ENCODE measurements around the gene VTN. TPM values are rescaled to one million over a fixed set of nuclear protein-coding genes. Genes with fewer than 3 reads are reported as not detected.

Gene VTN
- total RNA-seq, 1 donor from 2014 or later, result 2.7 TPM

- peaks cover 0 to 12% of the 10 kb centered on the region in 2 donors for H3K36me3 ChIP-seq
- TF ChIP-seq POLR2AphosphoS5 (IDR thresholded peaks at IDR 0.05; ENCODE audit: insufficient read depth in 1 of 2, low read depth in 1 of 2) (no peak), POLR2A (IDR thresholded peaks at IDR 0.05) (no peak)
- TF ChIP-seq, protein P1, sequence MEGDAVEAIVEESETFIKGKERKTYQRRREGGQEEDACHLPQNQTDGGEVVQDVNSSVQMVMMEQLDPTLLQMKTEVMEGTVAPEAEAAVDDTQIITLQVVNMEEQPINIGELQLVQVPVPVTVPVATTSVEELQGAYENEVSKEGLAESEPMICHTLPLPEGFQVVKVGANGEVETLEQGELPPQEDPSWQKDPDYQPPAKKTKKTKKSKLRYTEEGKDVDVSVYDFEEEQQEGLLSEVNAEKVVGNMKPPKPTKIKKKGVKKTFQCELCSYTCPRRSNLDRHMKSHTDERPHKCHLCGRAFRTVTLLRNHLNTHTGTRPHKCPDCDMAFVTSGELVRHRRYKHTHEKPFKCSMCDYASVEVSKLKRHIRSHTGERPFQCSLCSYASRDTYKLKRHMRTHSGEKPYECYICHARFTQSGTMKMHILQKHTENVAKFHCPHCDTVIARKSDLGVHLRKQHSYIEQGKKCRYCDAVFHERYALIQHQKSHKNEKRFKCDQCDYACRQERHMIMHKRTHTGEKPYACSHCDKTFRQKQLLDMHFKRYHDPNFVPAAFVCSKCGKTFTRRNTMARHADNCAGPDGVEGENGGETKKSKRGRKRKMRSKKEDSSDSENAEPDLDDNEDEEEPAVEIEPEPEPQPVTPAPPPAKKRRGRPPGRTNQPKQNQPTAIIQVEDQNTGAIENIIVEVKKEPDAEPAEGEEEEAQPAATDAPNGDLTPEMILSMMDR (IDR thresholded peaks at IDR 0.05), result no peak
- H3K9me3 ChIP-seq, result no peaks in the 10 kb centered on the region
- intact Hi-C loops (cut with DNase I), result no loop called here
- H3K4me1 ChIP-seq, result no peaks in the 10 kb centered on the region
- DNase-seq (ENCODE audit: extremely low spot score in 2 of 2), result no peak
- H3K27me3 ChIP-seq, result no peaks in the 10 kb centered on the region
- H3K27ac ChIP-seq, result no peak overlapping the region
- no peak overlapping the region for H3K4me3 ChIP-seq
Measured at GRCh38 chr17:28395968-28396367, 25.9 kb upstream of the VTN start.

DNA sequence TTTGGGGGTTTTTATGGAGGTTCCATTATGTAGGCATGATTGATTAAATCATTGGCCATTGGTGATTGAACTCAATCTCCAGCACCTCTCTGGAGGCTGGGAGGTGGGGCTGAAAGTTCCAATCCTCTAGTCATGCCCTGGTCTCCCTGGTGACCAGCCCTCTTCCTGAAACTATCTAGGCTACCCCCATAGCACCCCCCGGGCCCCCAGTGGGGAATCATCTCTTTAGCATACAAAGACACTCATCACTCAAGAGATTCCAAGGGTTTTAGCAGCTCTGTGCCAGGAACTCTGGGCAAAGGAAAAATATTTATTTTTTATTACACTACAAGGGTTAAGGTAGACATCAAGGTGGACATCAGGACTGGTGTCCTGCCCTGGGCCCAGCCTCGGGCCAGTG is 25.3 kb upstream of the VTN start:
- H3K9me3 ChIP-seq, result no peaks in the 10 kb centered on the region
- no peak overlapping the region for H3K4me3 ChIP-seq
- H3K4me1 ChIP-seq, result no peaks in the 10 kb centered on the region
- intact Hi-C loops (cut with DNase I), result no loop called here
- H3K27me3 ChIP-seq, result no peaks in the 10 kb centered on the region
- H3K27ac ChIP-seq, result no peak overlapping the region
- TF ChIP-seq, protein P1 (IDR thresholded peaks at IDR 0.05), result no peak
- no peak for TF ChIP-seq POLR2AphosphoS5 (IDR thresholded peaks at IDR 0.05; ENCODE audit: insufficient read depth in 1 of 2, low read depth in 1 of 2)
- no peak for TF ChIP-seq POLR2A (IDR thresholded peaks at IDR 0.05)
- H3K36me3 ChIP-seq, result peaks cover 0 to 18% of the 10 kb centered on the region in 2 donors
- no peak for DNase-seq (ENCODE audit: extremely low spot score in 2 of 2)

GRCh38 chr17:28394337-28395116 is 24.4 kb upstream of the VTN start:
- Histone ChIP-seq H3K27me3 (no peaks in the 10 kb centered on the region), H3K9me3 (no peaks in the 10 kb centered on the region), H3K36me3 (peaks cover 0 to 26% of the 10 kb centered on the region in 2 donors), H3K4me3 (no peak overlapping the region), H3K27ac (no peak overlapping the region), H3K4me1 (no peaks in the 10 kb centered on the region)
- DNase-seq (ENCODE audit: extremely low spot score in 2 of 2), result no peak
- intact Hi-C loops (cut with DNase I), result no loop called here
- no peak for TF ChIP-seq POLR2A (IDR thresholded peaks at IDR 0.05)
- TF ChIP-seq, protein P1 (IDR thresholded peaks at IDR 0.05), result no peak
- TF ChIP-seq POLR2AphosphoS5 (IDR thresholded peaks at IDR 0.05; ENCODE audit: insufficient read depth in 1 of 2, low read depth in 1 of 2), result no peak

DNA sequence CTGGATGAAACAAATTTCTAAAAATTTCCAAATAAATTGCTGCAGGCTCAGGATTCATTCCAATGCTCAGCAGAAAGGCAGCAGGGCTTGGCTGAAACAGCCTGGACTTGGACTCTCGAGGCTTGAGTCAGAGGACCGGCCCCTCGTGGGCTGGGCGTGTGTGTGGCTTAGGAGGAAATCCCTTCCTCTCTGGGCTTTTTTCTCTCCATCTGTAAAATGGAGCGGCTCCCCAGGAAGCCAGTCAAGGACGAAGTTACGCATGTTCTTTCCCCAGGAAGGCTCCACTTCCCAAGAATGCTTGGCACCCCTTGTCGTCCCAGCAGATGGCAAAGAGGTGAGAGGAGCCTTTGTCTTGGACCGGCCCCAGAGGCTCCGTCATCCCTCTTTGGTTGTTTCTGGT is 22.4 kb upstream of the VTN start:
- DNase-seq (ENCODE audit: extremely low spot score in 2 of 2), result no peak
- Histone ChIP-seq H3K27me3 (no peaks in the 10 kb centered on the region), H3K9me3 (no peaks in the 10 kb centered on the region), H3K27ac (no peak overlapping the region), H3K36me3 (peaks cover 0 to 44% of the 10 kb centered on the region in 2 donors), H3K4me3 (no peak overlapping the region), H3K4me1 (no peaks in the 10 kb centered on the region)
- intact Hi-C loops (cut with DNase I), result no loop called here
- TF ChIP-seq POLR2AphosphoS5 (IDR thresholded peaks at IDR 0.05; ENCODE audit: insufficient read depth in 1 of 2, low read depth in 1 of 2) (no peak), POLR2A (IDR thresholded peaks at IDR 0.05) (no peak)
- TF ChIP-seq, protein P1 (IDR thresholded peaks at IDR 0.05), result no peak

GRCh38 chr17:28391401-28391800 is 21.3 kb upstream of the VTN start:
- H3K27me3 ChIP-seq, result no peaks in the 10 kb centered on the region
- intact Hi-C loops (cut with DNase I), result no loop called here
- H3K27ac ChIP-seq, result no peak overlapping the region
- H3K4me1 ChIP-seq, result no peaks in the 10 kb centered on the region
- peaks cover 0 to 44% of the 10 kb centered on the region in 2 donors for H3K36me3 ChIP-seq
- no peak for DNase-seq (ENCODE audit: extremely low spot score in 2 of 2)
- no peak for TF ChIP-seq POLR2AphosphoS5 (IDR thresholded peaks at IDR 0.05; ENCODE audit: insufficient read depth in 1 of 2, low read depth in 1 of 2)
- no peaks in the 10 kb centered on the region for H3K9me3 ChIP-seq
- no peak overlapping the region for H3K4me3 ChIP-seq

Data from vagina (tissue), 2 donors.